ENCODE results near the gene LLPH. TPM values are rescaled to one million over a fixed set of nuclear protein-coding genes. Genes with fewer than 3 reads are reported as not detected.

The LLPH gene
- total RNA-seq, 4 donors from 2014 or later: 5.8 to 12.6 (median 7.8) TPM

- no peaks in the 10 kb centered on the region for H3K9me3 ChIP-seq
- DNase-seq (ENCODE audit: extremely low spot score): no peak
- intact Hi-C loops (cut with DNase I): loop anchor here (5.0 kb wide), 1 partner anchor 1215 kb away; no protein-coding TSS in a partner anchor
- 47% methylated on average over 9 of the region's 9 CpGs for WGBS
- peaks cover 0 to 4% (median 0%) of the 10 kb centered on the region in 4 donors for H3K4me1 ChIP-seq
- TF ChIP-seq POLR2AphosphoS5 (IDR thresholded peaks at IDR 0.05) (no peak), EP300 (IDR thresholded peaks at IDR 0.05) (no peak), CTCF (IDR thresholded peaks at IDR 0.05) (peak; percentile 75 to 91 (median 76))
- no peaks in the 10 kb centered on the region for H3K36me3 ChIP-seq
- no peak overlapping the region for H3K27ac ChIP-seq (replicated peaks in 1 of 4)
- no peaks in the 10 kb centered on the region for H3K27me3 ChIP-seq
- H3K4me3 ChIP-seq: no peak overlapping the region
Observed at GRCh38 chr12:66107451-66107915, 23.1 kb downstream of the LLPH start.

- H3K4me3 ChIP-seq: no peak overlapping the region
- intact Hi-C loops (cut with DNase I): no loop called here
- no peak overlapping the region for H3K27ac ChIP-seq (replicated peaks in 1 of 4)
- H3K9me3 ChIP-seq: no peaks in the 10 kb centered on the region
- TF ChIP-seq EP300 (IDR thresholded peaks at IDR 0.05) (no peak), CTCF (IDR thresholded peaks at IDR 0.05) (no peak), POLR2AphosphoS5 (IDR thresholded peaks at IDR 0.05) (no peak), POLR2A (IDR thresholded peaks at IDR 0.05; ENCODE audit: low read depth) (no peak)
- 82% methylated on average over 3 of the region's 3 CpGs for WGBS
- peaks cover 0 to 4% (median 0%) of the 10 kb centered on the region in 4 donors for H3K4me1 ChIP-seq
- H3K36me3 ChIP-seq: no peaks in the 10 kb centered on the region
- DNase-seq (ENCODE audit: extremely low spot score): no peak
- peaks cover 0 to 11% (median 0%) of the 10 kb centered on the region in 4 donors for H3K27me3 ChIP-seq
Observed at GRCh38 chr12:66103016-66103913, 27.3 kb downstream of the LLPH start.

GRCh38 chr12:66092559-66093269 lies 37.8 kb downstream of the LLPH start:
- TF ChIP-seq POLR2AphosphoS5 (IDR thresholded peaks at IDR 0.05) (no peak), EP300 (IDR thresholded peaks at IDR 0.05) (no peak), POLR2A (IDR thresholded peaks at IDR 0.05; ENCODE audit: low read depth) (no peak), CTCF (IDR thresholded peaks at IDR 0.05) (no peak)
- WGBS: 6% methylated on average over 1 of the region's 1 CpG
- Histone ChIP-seq H3K36me3 (no peaks in the 10 kb centered on the region), H3K4me1 (peaks cover 0 to 4% (median 0%) of the 10 kb centered on the region in 4 donors), H3K27me3 (no peaks in the 10 kb centered on the region), H3K4me3 (no peak overlapping the region), H3K27ac (replicated peaks in 1 of 4) (no peak overlapping the region), H3K9me3 (no peaks in the 10 kb centered on the region)
- intact Hi-C loops (cut with DNase I): no loop called here
- DNase-seq (ENCODE audit: extremely low spot score): no peak

DNA sequence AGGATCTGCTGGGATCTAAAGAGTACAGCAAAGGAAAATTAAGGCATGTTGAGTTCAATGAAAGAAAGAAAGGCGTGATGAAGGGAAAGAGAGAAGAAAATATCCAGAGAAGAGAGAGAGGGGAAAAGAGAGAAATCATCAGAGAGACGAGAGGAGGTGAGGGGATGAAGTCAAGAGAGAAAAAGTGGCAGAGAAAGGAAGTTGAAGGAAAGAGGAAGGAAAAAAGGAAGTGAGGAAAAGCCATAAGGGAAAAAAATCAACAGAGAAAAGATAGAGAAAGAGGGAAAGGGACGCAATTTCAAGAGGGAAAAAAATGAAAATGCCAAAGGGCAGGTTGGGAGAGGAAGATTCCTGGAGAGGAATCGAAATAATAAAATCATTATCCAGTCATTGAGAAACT lies 40.4 kb downstream of the LLPH start:
- TF ChIP-seq CTCF (IDR thresholded peaks at IDR 0.05) (no peak), POLR2A (IDR thresholded peaks at IDR 0.05; ENCODE audit: low read depth) (no peak), POLR2AphosphoS5 (IDR thresholded peaks at IDR 0.05) (no peak), EP300 (IDR thresholded peaks at IDR 0.05) (no peak)
- H3K27ac ChIP-seq (replicated peaks in 1 of 4): no peak overlapping the region
- 81% methylated on average over 4 of the region's 4 CpGs for WGBS
- no peaks in the 10 kb centered on the region for H3K27me3 ChIP-seq
- intact Hi-C loops (cut with DNase I): no loop called here
- peaks cover 0 to 4% (median 2%) of the 10 kb centered on the region in 4 donors for H3K4me1 ChIP-seq
- H3K9me3 ChIP-seq: no peaks in the 10 kb centered on the region
- no peaks in the 10 kb centered on the region for H3K36me3 ChIP-seq
- H3K4me3 ChIP-seq: no peak overlapping the region
- DNase-seq (ENCODE audit: extremely low spot score): no peak
